Mucosa of descending colon (tissue), 3 donors: ENCODE results near the gene N4BP2L2. TPM values are rescaled to one million over a fixed set of nuclear protein-coding genes. Genes with fewer than 3 reads are reported as not detected.

ENCODE experiments used
- ATAC-seq: fragments of 200-7000 bp; cut with Tn5 transposase; one replicate; pipeline ENCODE4 v1.9.1; 2020; ENCODE audit warnings: mild to moderate bottlenecking, moderate library complexity
- DNase-seq, 3 donors: peaks; one replicate each; pipeline ENCODE4 v3.0.0-alpha.2; 2020
- H3K36me3 ChIP-seq: fragments of 200-600 bp; one replicate; pipeline ENCODE4 v1.8.0; 2021; ENCODE audit warnings: low read depth, mild to moderate bottlenecking
- H3K4me1 ChIP-seq: fragments of 200-600 bp; one replicate; pipeline ENCODE4 v1.8.0; 2021; ENCODE audit warnings: low read depth, mild to moderate bottlenecking
- H3K4me3 ChIP-seq: fragments of 200-600 bp; one replicate; pipeline ENCODE4 v1.8.0; 2021; ENCODE audit warnings: mild to moderate bottlenecking
- H3K9me3 ChIP-seq: fragments of 200-600 bp; one replicate; pipeline ENCODE4 v1.8.0; 2021; ENCODE audit warnings: mild to moderate bottlenecking
- intact Hi-C, 2 donors: fragments of 100-400 bp; cut with DNase I in 1 of 2; cut with micrococcal nuclease in 1 of 2; formaldehyde crosslinking; loops; one replicate each; pipeline versions ENCODE4 v1.11.0 to v1.11.1; 2022; cut with DNase I, micrococcal nuclease
- total RNA-seq, 3 donors: library from RNA; stranded (reverse); fragmentation: NEBNext Ultra II Directional in 2 of 3; extraction: Animal tissue kit (Norgen Biotek cat#: 25700) in 2 of 3; gene quantifications; one replicate each; pipeline versions ENCODE4 v1.2.1 to v1.2.4, GENCODE V29; 2021 to 2023
- TF ChIP-seq, protein P1 (sequence below): fragments of 200-600 bp; IDR thresholded peaks from one replicate; pipeline ENCODE4 v1.8.0; 2022; ENCODE audit warnings: antibody characterized with exemption, mild to moderate bottlenecking
- donor health status: DM: no; HTN: no; CAD: no; lungs with moderate emphysema.
- donor health status: DM: no; HTN: no; CAD: no.
- donor health status: DM: no; HTN: yes; CAD: no.

N4BP2L2 gene
- total RNA-seq, 3 donors from 2014 or later, result 89.1 to 160 (median 120) TPM

DNA sequence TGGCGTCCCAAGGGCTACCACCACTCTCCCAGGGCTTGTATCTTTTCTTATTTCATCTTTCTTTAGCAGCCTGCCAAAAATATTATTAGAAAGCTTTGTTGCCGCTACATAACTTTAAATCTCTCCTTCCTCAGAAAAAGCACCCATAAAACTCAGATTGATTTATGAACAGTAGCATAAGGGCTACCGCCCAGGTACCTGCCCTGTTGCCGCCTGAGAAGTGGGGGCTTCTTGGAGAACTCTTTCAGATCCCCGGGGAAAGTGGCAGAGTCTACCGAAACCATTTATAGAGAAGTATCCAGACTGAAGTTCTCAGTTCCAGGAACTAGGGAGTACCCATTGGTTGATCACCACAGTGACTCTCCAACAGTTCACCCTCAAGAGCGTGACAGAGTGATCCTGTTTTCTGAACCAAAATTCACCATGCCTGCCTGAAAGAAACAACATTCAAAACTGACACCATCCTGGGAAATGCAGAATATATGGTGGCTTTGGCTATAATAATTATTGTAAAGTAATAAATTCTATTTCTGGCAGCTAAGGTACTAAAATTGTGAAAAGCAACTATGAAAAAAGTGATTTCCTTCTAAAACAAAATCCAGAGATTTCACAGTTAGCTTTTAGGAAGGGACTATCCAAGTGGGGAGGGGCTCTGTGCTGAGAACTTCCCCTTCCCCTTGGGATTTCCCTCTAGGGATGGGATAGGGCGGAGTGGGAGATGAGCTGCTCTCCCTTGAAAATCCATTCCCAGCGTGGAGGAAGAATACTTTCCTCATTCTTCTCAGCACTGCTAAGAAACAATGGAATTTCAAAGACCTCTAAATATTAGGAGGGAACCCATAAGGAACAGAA, 109.8 kb downstream of the N4BP2L2 start:
- DNase-seq (peak in 1 of 3 donors; percentile 27), ATAC-seq (no peak)
- intact Hi-C loops, result loop anchor here in 1 of 2 donors (10.0 kb wide), 1 partner anchor 114 kb away; the partner anchor contains the start of genes BRCA2 and ZAR1L
- H3K4me3 ChIP-seq, result peak overlapping the region; percentile 46
- no peaks in the 10 kb centered on the region for H3K9me3 ChIP-seq
- H3K4me1 ChIP-seq, result peaks cover 19% of the 10 kb centered on the region
- TF ChIP-seq, protein P1, sequence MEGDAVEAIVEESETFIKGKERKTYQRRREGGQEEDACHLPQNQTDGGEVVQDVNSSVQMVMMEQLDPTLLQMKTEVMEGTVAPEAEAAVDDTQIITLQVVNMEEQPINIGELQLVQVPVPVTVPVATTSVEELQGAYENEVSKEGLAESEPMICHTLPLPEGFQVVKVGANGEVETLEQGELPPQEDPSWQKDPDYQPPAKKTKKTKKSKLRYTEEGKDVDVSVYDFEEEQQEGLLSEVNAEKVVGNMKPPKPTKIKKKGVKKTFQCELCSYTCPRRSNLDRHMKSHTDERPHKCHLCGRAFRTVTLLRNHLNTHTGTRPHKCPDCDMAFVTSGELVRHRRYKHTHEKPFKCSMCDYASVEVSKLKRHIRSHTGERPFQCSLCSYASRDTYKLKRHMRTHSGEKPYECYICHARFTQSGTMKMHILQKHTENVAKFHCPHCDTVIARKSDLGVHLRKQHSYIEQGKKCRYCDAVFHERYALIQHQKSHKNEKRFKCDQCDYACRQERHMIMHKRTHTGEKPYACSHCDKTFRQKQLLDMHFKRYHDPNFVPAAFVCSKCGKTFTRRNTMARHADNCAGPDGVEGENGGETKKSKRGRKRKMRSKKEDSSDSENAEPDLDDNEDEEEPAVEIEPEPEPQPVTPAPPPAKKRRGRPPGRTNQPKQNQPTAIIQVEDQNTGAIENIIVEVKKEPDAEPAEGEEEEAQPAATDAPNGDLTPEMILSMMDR, result no peak
- no peaks in the 10 kb centered on the region for H3K36me3 ChIP-seq

DNA sequence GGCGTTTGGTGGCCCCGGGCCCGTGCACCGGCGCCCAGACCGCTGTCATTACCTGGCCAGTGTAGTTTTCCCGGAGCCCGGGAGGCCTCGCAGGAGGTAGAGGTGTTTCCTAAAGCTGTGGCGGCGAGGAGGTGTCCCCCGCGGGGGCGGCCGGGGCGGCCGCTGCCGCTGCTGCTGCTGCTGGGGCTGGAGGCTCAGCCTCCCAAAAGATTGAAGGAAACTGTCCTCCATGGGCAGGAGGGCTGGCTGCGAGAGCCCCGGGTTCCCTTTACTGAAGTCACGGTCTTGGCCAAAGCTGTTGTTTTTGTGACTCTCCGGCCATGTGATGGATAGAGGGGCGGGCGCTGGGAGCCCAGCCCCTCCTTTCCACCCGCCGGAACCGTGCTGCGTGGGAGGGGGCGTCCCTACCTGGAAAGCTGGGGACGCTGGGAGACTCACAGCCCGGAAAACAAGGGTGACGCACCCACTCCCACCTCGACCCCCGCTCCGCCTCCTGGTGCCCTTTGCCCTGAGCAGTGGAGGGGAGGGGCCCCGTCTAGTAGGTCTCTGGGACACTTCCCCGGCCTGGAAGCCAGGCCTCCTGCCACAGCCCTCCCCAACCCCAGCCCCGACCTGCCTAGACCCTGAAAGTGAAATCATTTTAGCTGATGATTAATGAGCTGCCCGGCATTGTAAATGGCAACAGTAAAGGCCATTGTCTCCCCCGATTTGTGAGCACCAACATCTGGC, 110.6 kb downstream of the N4BP2L2 start, which contains the start of gene N4BP2L1:
Gene N4BP2L1 (minus strand): TSS at position 279 of the 729 bp plus-strand sequence. CDS start 48 bp downstream, at position 231.
- peaks cover 19% of the 10 kb centered on the region for H3K4me1 ChIP-seq
- peak; percentile 78 to 88 (median 84) for DNase-seq
- peak within 1 kb of the TSS; percentile 46 for H3K4me3 ChIP-seq
- no peaks in the 10 kb centered on the region for H3K9me3 ChIP-seq
- peak; percentile 68 for ATAC-seq
- TF ChIP-seq, protein P1, result no peak
- H3K36me3 ChIP-seq, result no peaks in the 10 kb centered on the region
- intact Hi-C loops, result loop anchor here in 1 of 2 donors (10.0 kb wide), 1 partner anchor 113 kb away; the partner anchor contains the start of genes BRCA2 and ZAR1L

DNA sequence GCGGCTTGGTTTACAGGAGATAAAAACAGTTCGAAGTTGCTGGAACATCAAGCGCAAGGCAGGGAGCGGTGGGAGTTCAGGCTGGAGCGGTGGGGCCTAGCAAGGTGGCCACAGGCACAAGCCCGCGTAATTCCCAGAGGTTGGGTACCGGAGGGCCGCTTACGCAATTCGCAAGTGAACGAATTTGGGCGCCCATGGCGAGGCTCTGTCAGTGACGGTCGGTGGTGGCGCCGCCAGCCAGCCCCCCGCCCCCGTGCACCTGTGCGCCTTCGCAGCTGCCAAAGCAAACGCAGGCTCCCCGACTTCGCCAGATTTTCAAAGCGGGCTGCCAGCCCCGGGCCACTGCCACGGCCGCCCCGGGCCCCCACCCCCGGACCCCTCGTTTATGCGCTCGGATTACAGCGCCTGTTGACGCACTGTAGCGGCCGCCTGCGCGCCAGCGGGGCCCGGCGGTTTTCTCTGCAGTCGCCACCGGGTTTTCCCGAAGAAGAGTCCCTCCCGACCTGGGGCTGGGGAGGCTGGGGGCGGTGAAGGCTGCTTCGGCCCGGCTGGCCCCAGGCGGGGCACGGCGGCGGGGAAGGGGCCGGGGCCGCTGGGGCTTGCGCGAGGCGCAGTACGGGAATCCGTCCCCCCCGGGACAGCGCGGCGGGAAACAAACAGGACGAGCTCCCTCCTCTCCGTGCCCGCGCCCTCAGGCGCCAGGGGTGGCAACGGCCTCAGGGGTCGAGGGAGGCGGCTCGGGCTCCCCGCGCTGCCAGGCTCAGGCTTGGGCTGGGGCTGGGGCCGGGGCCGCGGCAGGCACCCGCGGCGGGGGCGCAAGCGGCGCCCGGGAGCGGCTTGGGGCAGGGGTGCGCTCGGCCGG, 111.4 kb downstream of the N4BP2L2 start:
- Histone ChIP-seq H3K4me3 (peak overlapping the region; percentile 46), H3K9me3 (no peaks in the 10 kb centered on the region), H3K4me1 (peaks cover 19% of the 10 kb centered on the region), H3K36me3 (no peaks in the 10 kb centered on the region)
- peak; percentile 59 to 72 (median 69) for DNase-seq
- peak; percentile 49 for ATAC-seq
- TF ChIP-seq, protein P1, result no peak
- intact Hi-C loops, result loop anchor here in 1 of 2 donors (10.0 kb wide), 1 partner anchor 112 kb away; the partner anchor contains the start of genes BRCA2 and ZAR1L

DNA sequence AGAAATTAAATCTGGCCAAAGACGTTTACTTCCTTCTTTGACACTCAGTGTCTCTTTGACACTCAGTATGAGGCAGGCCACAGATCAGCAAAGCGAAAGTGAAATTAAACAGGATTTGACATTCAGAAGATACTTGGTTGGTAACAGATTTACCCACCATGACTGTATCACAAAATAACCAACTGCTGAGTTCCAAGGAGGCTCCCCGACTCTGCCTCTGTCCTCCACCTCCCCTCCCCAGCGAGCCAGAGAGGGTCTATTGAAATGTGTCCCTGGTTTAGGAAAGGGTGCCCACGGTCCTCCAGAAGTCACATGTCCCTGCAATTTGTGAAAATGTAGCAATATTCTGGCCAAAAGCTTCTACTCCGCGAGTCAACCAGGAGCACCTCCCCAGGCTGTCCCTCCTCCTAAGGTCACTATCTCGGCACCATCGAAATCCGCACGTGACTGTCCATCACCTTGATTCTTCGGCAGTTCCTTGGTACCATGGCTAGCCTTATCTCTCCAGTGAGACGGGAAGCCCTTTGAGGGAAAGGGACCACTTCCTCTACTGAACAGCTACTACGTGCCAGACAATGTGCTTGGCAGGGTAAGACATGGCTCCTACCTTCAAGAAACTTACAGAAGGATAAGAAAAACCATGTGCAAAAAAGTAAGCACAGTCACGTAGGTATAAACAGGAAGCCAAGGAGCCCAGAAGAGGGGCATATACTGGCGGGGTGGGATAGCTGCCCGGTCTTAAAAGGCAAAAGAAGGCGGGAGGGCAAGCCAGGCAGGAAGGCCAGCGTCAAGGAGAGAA, 112.2 kb downstream of the N4BP2L2 start:
- intact Hi-C loops, result loop anchor here in 1 of 2 donors (10.0 kb wide), 1 partner anchor 112 kb away; the partner anchor contains the start of genes BRCA2 and ZAR1L
- DNase-seq, result peak in 2 of 3 donors; percentile 46 to 49
- peak overlapping the region; percentile 46 for H3K4me3 ChIP-seq
- H3K36me3 ChIP-seq, result no peaks in the 10 kb centered on the region
- TF ChIP-seq, protein P1, result no peak
- ATAC-seq, result peak; percentile 71
- H3K4me1 ChIP-seq, result peaks cover 19% of the 10 kb centered on the region
- H3K9me3 ChIP-seq, result no peaks in the 10 kb centered on the region
